Measurements from ENCODE around the gene PRIMA1. TPM values are rescaled to one million over a fixed set of nuclear protein-coding genes. Genes with fewer than 3 reads are reported as not detected.

The PRIMA1 gene
- total RNA-seq, 1 donor from 2014 or later: 2.0 TPM

DNA sequence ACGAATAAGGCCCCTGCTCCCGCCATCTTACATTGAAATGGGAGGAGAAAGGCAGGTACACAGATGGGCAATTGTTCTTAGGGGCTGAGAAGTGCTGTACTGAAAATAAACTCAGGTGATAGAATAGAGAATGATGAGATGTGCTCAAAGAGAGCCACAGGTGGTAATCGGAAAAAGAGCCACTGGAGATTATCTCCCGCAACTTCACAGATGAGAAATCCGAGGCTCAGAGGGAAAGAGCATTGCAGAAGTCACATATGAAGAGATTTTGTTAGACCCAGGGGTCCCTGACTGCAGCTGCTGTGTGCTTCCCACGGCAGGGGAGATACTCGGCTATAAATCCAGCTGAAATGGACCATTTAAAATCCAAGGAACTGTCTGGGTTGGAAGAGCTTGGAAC lies 73.7 kb downstream of the PRIMA1 start:
- DNase-seq (ENCODE audit: low read depth, low spot score): no peak
- no peak for TF ChIP-seq CTCF (conservative IDR thresholded peaks at IDR 0.05)
- no peak overlapping the region for H3K27ac Mint-ChIP-seq (ENCODE audit: unreplicated experiment)
- no peak overlapping the region for H3K4me3 Mint-ChIP-seq
- H3K4me1 Mint-ChIP-seq: no peaks in the 10 kb centered on the region
- no peaks in the 10 kb centered on the region for H3K36me3 Mint-ChIP-seq (ENCODE audit: low read depth)
- no peaks in the 10 kb centered on the region for H3K27me3 Mint-ChIP-seq (ENCODE audit: low read depth)
- no peaks in the 10 kb centered on the region for H3K9me3 Mint-ChIP-seq

DNA sequence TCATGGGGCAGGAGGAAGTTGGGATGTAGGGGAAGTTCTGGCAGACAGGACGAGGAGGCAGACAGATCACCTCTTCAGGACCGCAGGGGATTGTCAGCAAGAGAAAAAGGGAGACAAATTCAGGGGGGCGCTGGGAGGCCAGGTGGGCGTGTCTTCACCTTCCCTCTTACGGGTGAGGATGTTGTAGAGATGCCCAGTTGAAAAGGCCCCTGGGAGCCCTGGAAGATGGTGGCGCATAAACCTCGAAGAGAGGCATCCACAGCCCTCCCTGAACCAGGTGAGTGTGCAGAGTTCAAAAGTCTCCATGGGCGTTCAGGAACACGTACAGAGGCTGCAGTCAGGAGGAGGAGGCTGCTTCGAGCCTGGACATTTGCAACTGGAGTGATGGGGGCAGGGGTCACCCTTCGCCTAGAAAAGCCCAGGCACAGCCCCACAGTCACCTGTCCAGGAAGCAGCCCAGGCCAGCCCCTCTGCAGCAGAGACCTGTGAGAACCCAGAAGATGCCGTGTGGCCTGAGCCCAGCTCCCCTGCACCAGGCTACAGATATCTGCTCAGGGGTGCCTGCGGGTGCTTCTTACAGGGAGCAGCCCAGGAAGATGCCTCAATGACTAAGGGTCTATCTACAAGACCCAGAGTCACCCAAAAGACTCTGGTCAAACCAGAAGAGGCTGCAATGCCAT lies 74.4 kb downstream of the PRIMA1 start:
- Mint-ChIP-seq H3K4me3 (no peak overlapping the region), H3K4me1 (peaks cover 4% of the 10 kb centered on the region), H3K27me3 (ENCODE audit: low read depth) (no peaks in the 10 kb centered on the region), H3K9me3 (no peaks in the 10 kb centered on the region), H3K27ac (ENCODE audit: unreplicated experiment) (no peak overlapping the region), H3K36me3 (ENCODE audit: low read depth) (no peaks in the 10 kb centered on the region)
- no peak for TF ChIP-seq CTCF (conservative IDR thresholded peaks at IDR 0.05)
- no peak for DNase-seq (ENCODE audit: low read depth, low spot score)

DNA sequence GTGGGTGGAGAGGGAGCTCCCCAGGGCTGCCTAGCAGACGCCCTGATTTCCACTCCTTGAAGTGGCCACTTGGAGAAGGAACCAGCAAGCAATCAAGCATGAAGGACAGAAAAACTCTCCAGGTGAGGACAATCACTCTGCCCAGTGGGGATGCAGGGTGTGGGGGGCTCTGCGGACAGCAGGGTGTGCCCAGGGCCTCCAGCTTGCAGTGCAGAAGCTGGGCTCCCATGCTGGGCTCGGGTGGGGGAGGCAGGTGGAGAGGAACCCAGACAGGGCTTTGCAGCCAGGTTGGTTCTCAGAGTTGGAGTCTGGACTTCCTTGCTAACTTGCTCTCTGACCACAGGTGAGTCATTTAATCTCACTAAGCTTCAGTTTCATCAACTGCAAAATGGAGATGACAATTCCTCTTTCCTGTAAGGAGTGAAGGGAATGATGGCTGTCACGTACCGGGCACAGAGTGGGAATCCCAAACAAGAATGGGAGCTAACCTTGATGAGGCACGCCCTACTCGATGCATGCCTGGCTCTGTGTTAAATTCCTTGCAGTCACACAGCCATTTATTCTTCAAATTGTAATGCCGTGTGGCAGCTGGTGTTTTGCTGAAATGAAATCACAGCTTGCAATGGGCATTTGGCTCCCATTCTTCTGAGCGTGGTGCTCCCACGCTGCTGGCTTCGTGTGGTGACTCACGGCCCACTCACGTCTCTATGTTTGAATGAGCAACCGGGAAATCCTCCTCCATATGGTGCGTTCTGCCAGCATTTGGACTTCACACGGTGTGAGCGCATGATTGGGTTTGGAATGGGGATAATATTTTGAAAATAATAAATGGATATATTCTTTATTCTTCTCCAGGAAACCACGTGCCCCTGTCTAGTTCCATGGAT lies 75.2 kb downstream of the PRIMA1 start:
- no peaks in the 10 kb centered on the region for H3K36me3 Mint-ChIP-seq (ENCODE audit: low read depth)
- no peaks in the 10 kb centered on the region for H3K27me3 Mint-ChIP-seq (ENCODE audit: low read depth)
- no peak overlapping the region for H3K4me3 Mint-ChIP-seq
- no peak for TF ChIP-seq CTCF (conservative IDR thresholded peaks at IDR 0.05)
- no peaks in the 10 kb centered on the region for H3K9me3 Mint-ChIP-seq
- H3K4me1 Mint-ChIP-seq: peaks cover 7% of the 10 kb centered on the region
- DNase-seq (ENCODE audit: low read depth, low spot score): no peak
- H3K27ac Mint-ChIP-seq (ENCODE audit: unreplicated experiment): no peak overlapping the region

DNA sequence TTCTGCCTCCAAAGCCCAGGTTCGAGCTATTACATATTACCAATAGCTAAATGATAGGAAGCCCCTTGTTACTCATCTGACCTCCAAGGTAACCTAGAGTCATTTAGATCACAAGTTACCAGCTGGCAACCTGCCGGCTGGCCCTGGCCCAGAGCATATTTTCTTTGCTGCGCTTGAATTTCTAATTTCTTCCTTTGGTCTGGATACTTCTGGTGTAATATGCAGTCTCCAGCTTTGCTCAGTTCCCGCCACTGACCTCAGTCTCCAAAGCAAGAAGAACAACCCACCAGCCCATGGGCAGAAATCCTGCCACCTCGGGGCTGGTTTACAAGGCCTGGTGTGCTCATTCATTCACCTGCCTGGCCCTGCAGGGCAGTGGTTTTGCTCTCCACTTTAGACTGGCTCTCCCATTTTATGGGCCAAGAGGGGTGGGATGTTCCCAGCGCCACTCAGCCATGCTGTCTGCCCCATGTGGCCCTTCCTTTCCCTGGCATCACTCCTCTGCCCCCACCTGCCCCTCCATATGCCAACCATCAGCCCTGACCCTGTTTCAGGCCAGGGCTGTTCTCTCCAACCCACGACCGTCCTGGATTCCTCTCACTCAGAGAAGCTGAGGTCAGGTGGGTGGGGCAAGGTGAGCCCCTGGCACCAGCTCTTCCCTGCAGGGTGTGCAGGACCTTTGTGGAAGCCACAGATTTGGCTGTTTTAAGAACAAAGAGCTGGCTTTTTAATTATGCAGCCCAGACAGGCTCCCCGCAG lies 76.0 kb downstream of the PRIMA1 start:
- H3K4me1 Mint-ChIP-seq: peaks cover 7% of the 10 kb centered on the region
- no peak for DNase-seq (ENCODE audit: low read depth, low spot score)
- no peak overlapping the region for H3K4me3 Mint-ChIP-seq
- H3K27me3 Mint-ChIP-seq (ENCODE audit: low read depth): no peaks in the 10 kb centered on the region
- no peaks in the 10 kb centered on the region for H3K9me3 Mint-ChIP-seq
- H3K36me3 Mint-ChIP-seq (ENCODE audit: low read depth): no peaks in the 10 kb centered on the region
- no peak for TF ChIP-seq CTCF (conservative IDR thresholded peaks at IDR 0.05)
- no peak overlapping the region for H3K27ac Mint-ChIP-seq (ENCODE audit: unreplicated experiment)

GRCh38 chr14:93709249-93709648 lies 79.0 kb downstream of the PRIMA1 start:
- H3K27me3 Mint-ChIP-seq (ENCODE audit: low read depth): no peaks in the 10 kb centered on the region
- DNase-seq (ENCODE audit: low read depth, low spot score): no peak
- H3K36me3 Mint-ChIP-seq (ENCODE audit: low read depth): no peaks in the 10 kb centered on the region
- H3K4me3 Mint-ChIP-seq: no peak overlapping the region
- H3K4me1 Mint-ChIP-seq: peaks cover 7% of the 10 kb centered on the region
- no peak for TF ChIP-seq CTCF (conservative IDR thresholded peaks at IDR 0.05)
- H3K9me3 Mint-ChIP-seq: no peaks in the 10 kb centered on the region
- H3K27ac Mint-ChIP-seq (ENCODE audit: unreplicated experiment): no peak overlapping the region
